Stimulated activated memory B cell treated with anti-CD40 and anti-IgM and Interleukin-4, amounts not matched to agents 10 μg/mL and 1 μg/mL and 100 μg/mL, for 72 hours (primary cell): ENCODE data around the gene NUAK1.

Experiments used
- ATAC-seq: fragments of 150-1000 bp; cut with Tn5 transposase; 2 replicates; pipeline ENCODE4 v1.10.0; 2021
- H3K27ac Mint-ChIP-seq: one replicate; pipeline ENCODE4 v1.8.0; 2022; ENCODE audit warnings: mild to moderate bottlenecking, mixed read lengths
- H3K27me3 Mint-ChIP-seq: one replicate; pipeline ENCODE4 v1.8.0; 2022; ENCODE audit warnings: mixed read lengths
- H3K36me3 Mint-ChIP-seq: one replicate; pipeline ENCODE4 v1.8.0; 2022; ENCODE audit warnings: mixed read lengths
- H3K4me1 Mint-ChIP-seq: one replicate; pipeline ENCODE4 v1.8.0; 2022; ENCODE audit warnings: mixed read lengths
- H3K4me3 Mint-ChIP-seq: one replicate; pipeline ENCODE4 v1.8.0; 2022; ENCODE audit warnings: mild to moderate bottlenecking, moderate library complexity, mixed read lengths
- H3K9me3 Mint-ChIP-seq: one replicate; pipeline ENCODE4 v1.8.0; 2022; ENCODE audit warnings: mixed read lengths

Gene NUAK1

GRCh38 chr12:106113042-106113441 is 25.7 kb downstream of the NUAK1 start:
- peaks cover 47% of the 10 kb centered on the region for H3K27me3 Mint-ChIP-seq
- H3K36me3 Mint-ChIP-seq: no peaks in the 10 kb centered on the region
- peaks cover 7% of the 10 kb centered on the region for H3K4me1 Mint-ChIP-seq
- H3K9me3 Mint-ChIP-seq: no peaks in the 10 kb centered on the region
- no peak overlapping the region for H3K27ac Mint-ChIP-seq
- H3K4me3 Mint-ChIP-seq: no peak overlapping the region
- ATAC-seq: peak; percentile 52

GRCh38 chr12:106112145-106112821 is 26.5 kb downstream of the NUAK1 start:
- Mint-ChIP-seq H3K27ac (no peak overlapping the region), H3K9me3 (no peaks in the 10 kb centered on the region), H3K4me1 (peaks cover 7% of the 10 kb centered on the region), H3K27me3 (peaks cover 55% of the 10 kb centered on the region), H3K36me3 (no peaks in the 10 kb centered on the region), H3K4me3 (no peak overlapping the region)
- ATAC-seq: no peak

- H3K36me3 Mint-ChIP-seq: no peaks in the 10 kb centered on the region
- H3K9me3 Mint-ChIP-seq: no peaks in the 10 kb centered on the region
- ATAC-seq: no peak
- no peak overlapping the region for H3K27ac Mint-ChIP-seq
- H3K27me3 Mint-ChIP-seq: peaks cover 54% of the 10 kb centered on the region
- peaks cover 7% of the 10 kb centered on the region for H3K4me1 Mint-ChIP-seq
- H3K4me3 Mint-ChIP-seq: no peak overlapping the region
Observed at GRCh38 chr12:106110626-106111300, 28.0 kb downstream of the NUAK1 start.

GRCh38 chr12:106109168-106109910 is 29.4 kb downstream of the NUAK1 start:
- no peak for ATAC-seq
- H3K27me3 Mint-ChIP-seq: peaks cover 56% of the 10 kb centered on the region
- no peak overlapping the region for H3K27ac Mint-ChIP-seq
- no peaks in the 10 kb centered on the region for H3K36me3 Mint-ChIP-seq
- H3K9me3 Mint-ChIP-seq: no peaks in the 10 kb centered on the region
- peaks cover 7% of the 10 kb centered on the region for H3K4me1 Mint-ChIP-seq
- no peak overlapping the region for H3K4me3 Mint-ChIP-seq

- Mint-ChIP-seq H3K9me3 (no peaks in the 10 kb centered on the region), H3K36me3 (no peaks in the 10 kb centered on the region), H3K27me3 (peaks cover 66% of the 10 kb centered on the region), H3K4me1 (peaks cover 7% of the 10 kb centered on the region), H3K27ac (no peak overlapping the region), H3K4me3 (no peak overlapping the region)
- ATAC-seq: no peak
Observed at GRCh38 chr12:106108185-106108835, 30.4 kb downstream of the NUAK1 start.

GRCh38 chr12:106107566-106107965 is 31.2 kb downstream of the NUAK1 start:
- ATAC-seq: no peak
- no peaks in the 10 kb centered on the region for H3K4me1 Mint-ChIP-seq
- H3K9me3 Mint-ChIP-seq: no peaks in the 10 kb centered on the region
- H3K27me3 Mint-ChIP-seq: peaks cover 67% of the 10 kb centered on the region
- H3K4me3 Mint-ChIP-seq: no peak overlapping the region
- no peak overlapping the region for H3K27ac Mint-ChIP-seq
- H3K36me3 Mint-ChIP-seq: no peaks in the 10 kb centered on the region

- H3K27me3 Mint-ChIP-seq: peaks cover 67% of the 10 kb centered on the region
- H3K36me3 Mint-ChIP-seq: no peaks in the 10 kb centered on the region
- H3K9me3 Mint-ChIP-seq: no peaks in the 10 kb centered on the region
- ATAC-seq: no peak
- no peaks in the 10 kb centered on the region for H3K4me1 Mint-ChIP-seq
- no peak overlapping the region for H3K4me3 Mint-ChIP-seq
- H3K27ac Mint-ChIP-seq: no peak overlapping the region
Observed at GRCh38 chr12:106106892-106107291, 31.9 kb downstream of the NUAK1 start.

- Mint-ChIP-seq H3K9me3 (no peaks in the 10 kb centered on the region), H3K27me3 (peaks cover 63% of the 10 kb centered on the region), H3K4me1 (no peaks in the 10 kb centered on the region), H3K36me3 (no peaks in the 10 kb centered on the region), H3K4me3 (no peak overlapping the region), H3K27ac (no peak overlapping the region)
- ATAC-seq: no peak
Observed at GRCh38 chr12:106106061-106106566, 32.6 kb downstream of the NUAK1 start.

- ATAC-seq: no peak
- Mint-ChIP-seq H3K9me3 (no peaks in the 10 kb centered on the region), H3K27me3 (peaks cover 42% of the 10 kb centered on the region), H3K27ac (no peak overlapping the region), H3K4me1 (no peaks in the 10 kb centered on the region), H3K36me3 (no peaks in the 10 kb centered on the region), H3K4me3 (no peak overlapping the region)
Observed at GRCh38 chr12:106101803-106102202, 37.0 kb downstream of the NUAK1 start.

- Mint-ChIP-seq H3K27ac (no peak overlapping the region), H3K4me3 (no peak overlapping the region), H3K4me1 (no peaks in the 10 kb centered on the region), H3K36me3 (no peaks in the 10 kb centered on the region), H3K27me3 (peaks cover 28% of the 10 kb centered on the region), H3K9me3 (no peaks in the 10 kb centered on the region)
- no peak for ATAC-seq
Observed at GRCh38 chr12:106098691-106099200, 40.0 kb downstream of the NUAK1 start.

GRCh38 chr12:106097011-106097410 is 41.7 kb downstream of the NUAK1 start:
- no peaks in the 10 kb centered on the region for H3K9me3 Mint-ChIP-seq
- no peaks in the 10 kb centered on the region for H3K4me1 Mint-ChIP-seq

GRCh38 chr12:106096376-106096775 is 42.4 kb downstream of the NUAK1 start:
- Mint-ChIP-seq H3K36me3 (no peaks in the 10 kb centered on the region), H3K4me3 (no peak overlapping the region), H3K9me3 (no peaks in the 10 kb centered on the region), H3K4me1 (no peaks in the 10 kb centered on the region), H3K27ac (no peak overlapping the region), H3K27me3 (peaks cover 19% of the 10 kb centered on the region)
- ATAC-seq: no peak

More at GRCh38 chr12:106097011-106097410, 41.7 kb downstream of the NUAK1 start:
- Mint-ChIP-seq H3K27ac (no peak overlapping the region), H3K36me3 (no peaks in the 10 kb centered on the region), H3K27me3 (peaks cover 16% of the 10 kb centered on the region), H3K4me3 (no peak overlapping the region)
- no peak for ATAC-seq

GRCh38 chr12:106094304-106094703 is 44.5 kb downstream of the NUAK1 start:
- Mint-ChIP-seq H3K36me3 (no peaks in the 10 kb centered on the region), H3K27ac (no peak overlapping the region), H3K4me1 (no peaks in the 10 kb centered on the region), H3K27me3 (peaks cover 24% of the 10 kb centered on the region), H3K4me3 (no peak overlapping the region), H3K9me3 (no peaks in the 10 kb centered on the region)
- no peak for ATAC-seq

GRCh38 chr12:106093246-106093645 is 45.5 kb downstream of the NUAK1 start:
- no peaks in the 10 kb centered on the region for H3K36me3 Mint-ChIP-seq
- H3K27me3 Mint-ChIP-seq: peaks cover 24% of the 10 kb centered on the region
- H3K27ac Mint-ChIP-seq: no peak overlapping the region
- ATAC-seq: no peak
- H3K9me3 Mint-ChIP-seq: no peaks in the 10 kb centered on the region
- no peaks in the 10 kb centered on the region for H3K4me1 Mint-ChIP-seq
- no peak overlapping the region for H3K4me3 Mint-ChIP-seq

- H3K9me3 Mint-ChIP-seq: no peaks in the 10 kb centered on the region
- H3K27me3 Mint-ChIP-seq: peaks cover 16% of the 10 kb centered on the region
- no peaks in the 10 kb centered on the region for H3K4me1 Mint-ChIP-seq
- no peak for ATAC-seq
- no peaks in the 10 kb centered on the region for H3K36me3 Mint-ChIP-seq
- H3K4me3 Mint-ChIP-seq: no peak overlapping the region
- no peak overlapping the region for H3K27ac Mint-ChIP-seq
Observed at GRCh38 chr12:106091446-106091820, 47.3 kb downstream of the NUAK1 start.
